NT2/D1 (cell line): ENCODE data around the gene LRRC61.

Source experiments
- YY1 ChIP-seq: IDR thresholded peaks from 2 replicates; pipeline ENCODE4 v1.6.1; 2011; ENCODE audit not compliant: insufficient read length, insufficient read depth
- ZNF274 ChIP-seq: IDR thresholded peaks from 2 replicates; pipeline ENCODE4 v1.6.1; 2011; ENCODE audit warnings: mild to moderate bottlenecking, low read depth, low read length

GRCh38 chr7:150382844-150383225 is 59.7 kb downstream of the LRRC61 start:
- TF ChIP-seq ZNF274 (no peak), YY1 (no peak)
